IPS DF 6.9 (cell line): ENCODE data around the gene LIG3.
"Not testable (repeated sequence)": the region's sequence is repeated elsewhere in the genome, so short reads cannot be mapped to it uniquely, and the experiment has no call there.

ENCODE experiments used
- DNase-seq: peaks from one replicate; pipeline ENCODE4 v3.0.0-alpha.2; 2013; ENCODE audit warnings: low read depth, low spot score
- H3K27ac ChIP-seq: one replicate; pipeline ENCODE4 v1.5.1; 2013; ENCODE audit warnings: low read length, control low read depth
- H3K27me3 ChIP-seq: 2 replicates; pipeline ENCODE4 v1.6.1; 2013; ENCODE audit warnings: mild to moderate bottlenecking, low read length; ENCODE audit not compliant: control insufficient read depth, insufficient read depth
- H3K36me3 ChIP-seq: 2 replicates; pipeline ENCODE4 v1.6.1; 2013; ENCODE audit warnings: low read length; ENCODE audit not compliant: control insufficient read depth, insufficient read depth
- H3K4me1 ChIP-seq: 2 replicates; pipeline ENCODE4 v1.6.1; 2013; ENCODE audit warnings: low read length; ENCODE audit not compliant: control insufficient read depth, insufficient read depth
- H3K4me3 ChIP-seq: 2 replicates; pipeline ENCODE4 v1.5.1; 2013; ENCODE audit warnings: mild to moderate bottlenecking, low read length
- H3K9me3 ChIP-seq: 2 replicates; pipeline ENCODE4 v1.6.1; 2013; ENCODE audit warnings: low read length, inconsistent platforms; ENCODE audit not compliant: control insufficient read depth, insufficient read depth
- WGBS: extraction: QIAGEN DNeasy Blood & Tissue Kit; methylation state at CpG from one replicate; pipeline ENCODE4 v1.1.7; 2013; ENCODE audit warnings: mixed read lengths, missing lambda C conversion rate; ENCODE audit not compliant: insufficient read length, insufficient coverage; 5-methylcytosine and 5-hydroxymethylcytosine counted together

LIG3 gene

DNA sequence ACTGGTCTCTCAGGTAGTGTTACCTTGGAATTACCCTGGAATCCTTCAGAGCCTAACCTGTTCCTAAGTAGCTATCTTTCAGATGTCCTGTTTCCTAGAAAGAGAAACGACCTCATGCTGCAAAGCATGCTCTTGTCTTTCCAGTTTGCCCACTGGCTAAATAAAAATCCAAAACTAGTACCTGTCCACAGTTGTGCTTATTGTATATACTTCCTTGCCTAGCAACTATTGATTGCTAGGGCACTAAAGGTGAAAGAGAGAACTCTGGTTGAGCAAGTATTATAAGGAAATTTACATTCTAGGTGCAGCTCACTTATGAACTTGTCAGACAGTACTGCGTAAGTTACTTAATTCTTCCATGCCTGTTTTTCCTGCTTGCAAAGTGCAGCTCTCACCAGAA is 38.5 kb downstream of the LIG3 start:
- Histone ChIP-seq H3K27me3 (no peaks in the 10 kb centered on the region), H3K27ac (no peak overlapping the region), H3K4me3 (no peak overlapping the region), H3K4me1 (no peaks in the 10 kb centered on the region), H3K36me3 (no peaks in the 10 kb centered on the region; the same call in 1 of the 2 replicates), H3K9me3 (no peaks in the 10 kb centered on the region)
- no CpG with 5 or more reads among the region's 2 CpGs for WGBS
- no peak for DNase-seq

DNA sequence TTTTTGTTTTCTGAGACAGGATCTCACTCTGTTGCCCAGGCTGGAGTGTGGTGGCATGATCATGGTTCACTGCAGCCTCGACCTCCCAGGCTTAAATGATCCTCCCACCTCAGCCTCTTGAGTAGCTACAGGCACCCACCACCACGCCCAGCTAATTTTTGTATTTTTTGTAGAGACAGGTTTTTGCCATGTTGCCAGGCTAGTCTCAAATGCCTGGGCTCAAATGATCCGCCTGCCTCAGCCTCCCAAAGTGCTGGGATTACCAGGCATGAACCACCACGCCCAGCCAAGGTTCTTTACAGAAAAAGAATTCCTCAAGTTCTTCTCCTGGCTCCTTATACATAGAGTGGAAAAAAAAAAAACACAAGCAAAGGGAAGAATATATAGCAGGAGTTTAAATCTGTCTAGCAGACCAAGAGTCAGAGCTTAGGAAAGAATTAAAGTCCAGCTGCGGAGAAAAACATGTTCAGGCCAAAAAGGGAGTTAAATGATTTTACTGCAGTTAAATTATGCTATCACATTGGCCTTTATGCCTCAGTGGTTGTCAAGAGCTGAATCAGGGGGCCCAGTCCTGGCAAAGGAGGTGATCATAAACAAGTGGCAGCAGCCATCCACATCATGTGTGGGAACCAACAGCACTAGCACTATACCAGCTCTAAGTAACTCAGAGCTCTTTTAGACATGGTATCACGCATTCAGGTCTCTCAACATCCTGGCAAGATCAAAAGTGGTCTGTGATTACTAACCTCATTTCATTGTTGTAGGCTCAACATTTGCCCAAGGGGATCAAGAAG is 39.3 kb downstream of the LIG3 start:
- H3K36me3 ChIP-seq, result no peaks in the 10 kb centered on the region; the same call in 1 of the 2 replicates
- no peaks in the 10 kb centered on the region for H3K27me3 ChIP-seq
- H3K9me3 ChIP-seq, result no peaks in the 10 kb centered on the region
- no peak overlapping the region for H3K4me3 ChIP-seq
- no peak overlapping the region for H3K27ac ChIP-seq
- H3K4me1 ChIP-seq, result no peaks in the 10 kb centered on the region
- no CpG with 5 or more reads among the region's 6 CpGs for WGBS
- DNase-seq, result no peak

DNA sequence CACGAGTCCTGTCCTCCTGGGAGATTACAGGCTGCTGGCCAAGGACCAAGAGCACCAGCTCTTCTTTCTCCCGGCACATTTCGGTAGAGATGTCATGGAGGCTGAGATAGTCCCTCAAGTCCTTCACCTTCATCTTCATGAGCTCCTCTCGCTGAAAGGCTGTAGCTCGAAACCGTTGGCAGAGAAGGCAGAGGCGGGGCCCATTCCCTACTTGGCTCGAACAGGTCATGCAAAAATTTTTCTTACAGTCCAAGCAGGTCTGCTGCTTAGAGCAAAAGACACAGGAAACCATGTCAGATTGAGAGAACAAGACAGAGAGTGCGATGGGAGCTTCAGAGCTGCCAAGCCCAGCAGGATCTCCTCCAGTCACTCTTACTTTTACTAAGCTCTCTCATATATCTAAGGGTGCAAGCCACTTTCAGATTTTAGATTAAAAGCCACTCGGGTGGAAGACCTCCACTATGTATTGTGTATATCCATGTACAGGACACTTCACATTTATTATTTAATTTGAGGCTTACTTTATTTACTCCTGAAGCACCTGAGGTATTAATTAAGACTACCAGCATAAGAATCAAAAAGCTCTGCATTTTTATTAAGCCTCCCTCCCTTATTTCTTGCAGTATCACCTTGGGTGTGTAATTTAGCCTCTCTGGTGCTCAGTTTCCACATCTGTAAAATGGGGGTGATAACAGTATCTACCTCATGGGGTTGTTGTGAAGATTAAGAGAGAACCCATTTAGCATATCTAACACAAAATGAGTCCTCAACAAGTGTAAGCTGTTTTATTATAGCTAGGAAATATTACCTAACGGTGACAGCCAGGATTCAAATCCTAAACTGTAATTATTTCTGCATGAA is 41.4 kb downstream of the LIG3 start:
- H3K4me1 ChIP-seq, result no peaks in the 10 kb centered on the region; the same call in 1 of the 2 replicates
- no peaks in the 10 kb centered on the region for H3K27me3 ChIP-seq
- no peak overlapping the region for H3K4me3 ChIP-seq
- no peaks in the 10 kb centered on the region for H3K9me3 ChIP-seq
- H3K36me3 ChIP-seq, result no peaks in the 10 kb centered on the region
- no peak overlapping the region for H3K27ac ChIP-seq
- no CpG with 5 or more reads among the region's 11 CpGs for WGBS
- no peak for DNase-seq

DNA sequence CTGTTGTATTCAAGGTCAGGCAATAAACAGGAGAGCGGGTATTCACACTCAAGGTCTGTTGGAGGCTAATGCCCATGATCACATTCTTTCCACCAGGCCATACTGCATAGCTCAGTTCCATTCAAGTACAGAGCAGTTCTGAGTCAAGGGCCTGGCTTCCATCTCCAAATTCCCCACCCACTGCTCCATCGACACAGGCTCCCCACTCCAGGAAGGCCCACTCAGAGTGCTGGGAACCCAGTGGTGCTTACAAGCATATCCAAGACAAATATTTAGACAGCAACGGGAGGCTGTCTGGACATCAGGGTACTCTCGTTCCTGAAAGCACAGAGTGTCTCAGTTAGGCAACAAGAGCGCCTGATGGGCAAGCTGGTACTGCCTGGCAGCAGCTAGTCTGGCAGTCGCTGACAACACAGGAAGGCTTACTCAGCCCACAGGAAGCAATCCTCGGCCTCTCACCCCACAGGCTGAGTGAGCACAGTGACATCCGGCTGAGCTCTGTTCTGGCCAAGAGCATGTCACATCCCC is 42.3 kb downstream of the LIG3 start:
- WGBS, result no CpG with 5 or more reads among the region's 8 CpGs
- H3K4me1 ChIP-seq, result no peaks in the 10 kb centered on the region; the same call in 1 of the 2 replicates
- H3K27me3 ChIP-seq, result no peaks in the 10 kb centered on the region
- no peak for DNase-seq
- no peaks in the 10 kb centered on the region for H3K36me3 ChIP-seq
- no peak overlapping the region for H3K27ac ChIP-seq
- H3K9me3 ChIP-seq, result no peaks in the 10 kb centered on the region
- H3K4me3 ChIP-seq, result no peak overlapping the region

DNA sequence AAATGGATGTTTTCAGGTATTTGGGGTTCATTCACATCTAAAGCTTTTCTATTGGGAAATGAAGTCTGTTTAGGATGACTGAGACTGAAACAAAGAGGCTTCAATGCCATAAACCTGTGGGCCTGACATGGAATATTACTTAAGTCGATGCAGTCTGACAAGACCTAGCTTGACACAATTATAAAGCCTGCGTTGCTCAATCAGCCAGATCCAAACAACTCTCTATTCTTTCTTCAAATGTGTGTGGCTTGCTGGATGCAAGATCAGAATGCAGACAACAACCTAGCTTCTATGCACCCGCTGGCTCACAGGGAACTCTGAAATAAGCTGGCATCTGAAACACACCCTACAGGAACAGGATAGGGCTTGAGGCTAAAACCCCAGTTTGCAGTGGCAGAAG is 43.2 kb downstream of the LIG3 start:
- Histone ChIP-seq H3K4me1 (no peaks in the 10 kb centered on the region; the same call in 1 of the 2 replicates), H3K4me3 (no peak overlapping the region), H3K9me3 (no peaks in the 10 kb centered on the region), H3K36me3 (no peaks in the 10 kb centered on the region), H3K27me3 (no peaks in the 10 kb centered on the region), H3K27ac (no peak overlapping the region)
- no peak for DNase-seq
- WGBS, result no CpG with 5 or more reads among the region's 3 CpGs

DNA sequence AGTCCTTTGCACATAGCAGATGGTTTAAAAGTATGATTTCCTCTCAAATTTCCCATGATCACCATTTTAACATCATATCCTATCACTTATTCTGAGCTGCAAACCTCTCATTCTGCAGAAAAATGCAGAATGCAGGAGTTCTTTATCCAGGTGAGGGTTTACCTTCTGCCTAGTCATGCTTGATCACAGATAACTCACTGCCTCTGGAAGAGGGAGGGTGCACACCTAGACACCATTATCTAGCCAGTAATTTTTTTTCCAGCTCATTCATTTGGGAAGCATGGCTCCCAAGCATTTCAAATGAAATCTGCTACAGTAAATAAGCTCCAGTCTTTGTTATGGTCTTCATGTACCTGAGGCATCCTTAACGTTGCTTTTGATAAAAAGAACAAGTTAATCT is 45.2 kb downstream of the LIG3 start:
- H3K9me3 ChIP-seq, result no peaks in the 10 kb centered on the region
- H3K4me1 ChIP-seq, result no peaks in the 10 kb centered on the region; the same call in 1 of the 2 replicates
- H3K27ac ChIP-seq, result no peak overlapping the region
- DNase-seq, result no peak
- WGBS, result no CpG with 5 or more reads among the region's 1 CpG
- H3K4me3 ChIP-seq, result no peak overlapping the region
- no peaks in the 10 kb centered on the region for H3K36me3 ChIP-seq
- H3K27me3 ChIP-seq, result no peaks in the 10 kb centered on the region

DNA sequence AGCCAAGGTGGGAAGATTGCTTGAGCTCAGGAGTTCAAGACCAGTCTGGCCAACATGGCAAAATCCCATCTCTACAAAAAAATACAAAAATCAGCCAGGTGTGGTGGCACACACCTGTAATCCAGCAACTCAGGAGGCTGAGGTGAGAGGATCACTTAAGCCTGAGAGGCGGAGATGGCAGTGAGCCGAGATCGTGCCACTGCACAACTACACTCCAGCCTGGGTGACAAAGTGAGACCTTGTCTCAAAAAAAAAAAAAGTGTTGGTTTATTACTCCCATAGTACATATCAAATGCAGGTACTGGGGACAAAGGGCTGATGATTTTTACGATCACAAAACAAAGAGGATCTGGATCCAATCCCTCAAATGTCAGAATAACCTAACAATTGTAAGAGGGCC is 47.8 kb downstream of the LIG3 start:
- not testable (repeated sequence) for H3K27me3 ChIP-seq, DNase-seq, H3K27ac ChIP-seq, H3K4me1 ChIP-seq, H3K36me3 ChIP-seq, H3K9me3 ChIP-seq, H3K4me3 ChIP-seq
- no CpG with 5 or more reads among the region's 4 CpGs for WGBS

DNA sequence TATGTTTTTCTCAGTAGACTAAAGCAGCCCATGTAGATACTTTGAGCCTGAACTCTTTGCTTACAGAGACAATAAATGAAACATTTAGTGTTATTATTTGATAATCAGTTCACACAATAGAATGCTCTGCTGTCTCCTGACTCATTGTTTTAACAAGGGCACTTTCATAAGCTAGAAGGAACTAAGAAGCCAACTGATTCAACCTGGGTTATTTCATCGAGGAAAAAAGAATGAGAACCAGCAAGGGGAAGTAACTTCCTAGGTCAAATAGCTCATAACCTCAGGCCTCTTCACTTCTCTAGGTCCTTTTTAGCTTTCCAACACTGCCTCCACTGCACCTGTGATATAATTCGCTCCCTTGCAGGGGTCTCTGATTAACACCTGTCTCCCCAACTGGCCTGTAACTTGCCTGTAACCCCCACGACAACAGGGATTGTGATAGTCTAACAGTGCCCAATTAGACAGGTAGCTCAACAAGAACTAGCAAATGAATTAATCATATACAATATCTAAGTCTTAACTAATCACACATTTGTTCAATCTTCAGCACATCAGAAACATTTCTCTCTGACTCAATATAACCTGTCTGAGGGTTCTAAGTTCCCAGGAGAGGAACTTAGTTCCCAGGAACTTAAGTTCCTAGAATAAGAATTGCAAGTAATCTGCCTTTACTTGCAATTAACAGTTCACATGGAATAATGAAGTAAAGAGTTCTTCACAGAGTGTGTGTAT is 48.4 kb downstream of the LIG3 start:
- DNase-seq, result no peak
- Histone ChIP-seq H3K27ac (no peak overlapping the region), H3K4me1 (no peaks in the 10 kb centered on the region; the same call in 1 of the 2 replicates), H3K4me3 (no peak overlapping the region), H3K36me3 (no peaks in the 10 kb centered on the region), H3K27me3 (no peaks in the 10 kb centered on the region), H3K9me3 (no peaks in the 10 kb centered on the region)
- no CpG with 5 or more reads among the region's 3 CpGs for WGBS

DNA sequence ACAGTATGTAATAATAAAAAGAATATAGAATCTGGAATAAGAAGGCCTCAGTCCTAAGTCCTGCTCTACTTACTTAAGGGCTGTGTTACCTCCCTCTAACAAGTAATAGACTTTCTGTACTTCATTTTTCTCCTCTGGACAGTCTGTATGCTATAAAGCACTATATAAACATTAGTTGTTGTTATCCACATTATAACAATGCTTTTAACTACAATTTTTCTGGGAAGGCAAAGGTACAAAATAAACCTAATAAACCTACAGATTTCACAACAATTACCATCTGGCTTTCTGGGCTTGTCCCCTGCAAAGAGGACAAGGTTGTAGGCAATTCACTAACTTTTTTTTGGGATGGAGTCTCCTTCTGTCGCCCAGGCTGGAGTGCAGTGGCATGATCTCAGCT is 50.5 kb downstream of the LIG3 start:
- DNase-seq, result no peak
- Histone ChIP-seq H3K36me3 (no peaks in the 10 kb centered on the region), H3K27ac (no peak overlapping the region), H3K9me3 (no peaks in the 10 kb centered on the region), H3K4me3 (no peak overlapping the region), H3K4me1 (no peaks in the 10 kb centered on the region; the same call in 1 of the 2 replicates), H3K27me3 (no peaks in the 10 kb centered on the region)
- WGBS, result no CpG with 5 or more reads among the region's 1 CpG

DNA sequence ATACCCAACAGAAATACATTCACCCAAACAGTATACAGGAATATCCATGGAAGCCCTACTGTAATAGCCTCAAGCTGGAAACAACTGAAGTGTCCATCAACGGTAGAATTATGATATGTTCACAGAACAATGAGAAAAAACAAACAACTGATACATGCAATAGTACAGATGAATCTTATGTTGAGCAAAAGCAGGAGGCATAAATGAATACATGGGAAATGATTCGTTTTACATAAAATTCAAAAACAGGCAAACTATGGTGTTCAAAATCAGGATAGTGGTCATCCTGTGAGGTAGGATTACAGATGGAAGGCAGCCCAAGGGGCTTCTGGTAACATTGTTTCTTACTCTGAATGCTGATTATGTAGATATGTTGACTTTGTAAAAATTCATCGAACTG is 58.1 kb downstream of the LIG3 start:
- no peak overlapping the region for H3K27ac ChIP-seq
- no peaks in the 10 kb centered on the region for H3K4me1 ChIP-seq
- H3K4me3 ChIP-seq, result no peak overlapping the region
- WGBS, result no CpG with 5 or more reads among the region's 3 CpGs
- H3K9me3 ChIP-seq, result no peaks in the 10 kb centered on the region
- DNase-seq, result no peak
- no peaks in the 10 kb centered on the region for H3K27me3 ChIP-seq
- no peaks in the 10 kb centered on the region for H3K36me3 ChIP-seq
